CD4-positive, alpha-beta T cell treated with Interleukin-15 for 4 hours (primary cell): ENCODE measurements around the gene FMNL3.
A peak's percentile ranks its signal among the peaks of the same experiment; 100 is the strongest.

ENCODE experiments used
- DNase-seq: peaks from one replicate; pipeline ENCODE4 v3.0.0-alpha.2; 2020; ENCODE audit warnings: low spot score

The FMNL3 gene

GRCh38 chr12:49649445-49649844, 57.8 kb downstream of the FMNL3 start:
- DNase-seq = no peak

GRCh38 chr12:49648712-49649003, 58.5 kb downstream of the FMNL3 start:
- DNase-seq = no peak

- DNase-seq = no peak
These were observed 59.1 kb downstream of the FMNL3 start for GRCh38 chr12:49647827-49648711.

- DNase-seq = no peak
These were observed 60.1 kb downstream of the FMNL3 start for GRCh38 chr12:49646871-49647654.

GRCh38 chr12:49646331-49646830, 60.8 kb downstream of the FMNL3 start:
- no peak for DNase-seq

GRCh38 chr12:49645146-49646039, 61.8 kb downstream of the FMNL3 start:
- DNase-seq = no peak

- DNase-seq = peak; percentile 83
These were observed 62.6 kb downstream of the FMNL3 start for GRCh38 chr12:49644620-49644994.

- DNase-seq = no peak
These were observed 63.1 kb downstream of the FMNL3 start for GRCh38 chr12:49643961-49644619.

- DNase-seq = no peak
These were observed 64.1 kb downstream of the FMNL3 start for GRCh38 chr12:49643135-49643534.

GRCh38 chr12:49642370-49642802, 64.8 kb downstream of the FMNL3 start:
- no peak for DNase-seq

- DNase-seq = no peak
These were observed 65.3 kb downstream of the FMNL3 start for GRCh38 chr12:49641748-49642369.

GRCh38 chr12:49636979-49637755, 70.0 kb downstream of the FMNL3 start:
- peak; percentile 62 for DNase-seq

- no peak for DNase-seq
These were observed 70.6 kb downstream of the FMNL3 start for GRCh38 chr12:49636574-49636973.

GRCh38 chr12:49635656-49636055, 71.5 kb downstream of the FMNL3 start:
- DNase-seq = no peak

GRCh38 chr12:49635036-49635435, 72.2 kb downstream of the FMNL3 start:
- DNase-seq = no peak

- DNase-seq = no peak
These were observed 73.4 kb downstream of the FMNL3 start for GRCh38 chr12:49633703-49634345.

GRCh38 chr12:49632986-49633702, 74.1 kb downstream of the FMNL3 start:
- no peak for DNase-seq

- no peak for DNase-seq
These were observed 74.8 kb downstream of the FMNL3 start for GRCh38 chr12:49632401-49632800.

- DNase-seq = no peak
These were observed 75.8 kb downstream of the FMNL3 start for GRCh38 chr12:49631336-49631907.
